ENCODE data around the gene ABHD17B.

ABHD17B gene

GRCh38 chr9:71879644-71880174 lies 31.3 kb downstream of the ABHD17B start:
- H3K4me3 ChIP-seq (ENCODE audit: low read depth, low read length): no peak overlapping the region

- H3K4me3 ChIP-seq (ENCODE audit: low read depth, low read length): no peak overlapping the region
These were observed 32.4 kb downstream of the ABHD17B start for GRCh38 chr9:71878327-71879274.

GRCh38 chr9:71876829-71877228 lies 34.2 kb downstream of the ABHD17B start:
- H3K4me3 ChIP-seq (ENCODE audit: low read depth, low read length): no peak overlapping the region

GRCh38 chr9:71876106-71876505 lies 34.9 kb downstream of the ABHD17B start:
- no peak overlapping the region for H3K4me3 ChIP-seq (ENCODE audit: low read depth, low read length)

- no peak overlapping the region for H3K4me3 ChIP-seq (ENCODE audit: low read depth, low read length)
These were observed 35.6 kb downstream of the ABHD17B start for GRCh38 chr9:71875345-71875744.

GRCh38 chr9:71863631-71864030 lies 47.4 kb downstream of the ABHD17B start:
- no peak overlapping the region for H3K4me3 ChIP-seq (ENCODE audit: low read depth, low read length)

GRCh38 chr9:71861618-71862017 lies 49.4 kb downstream of the ABHD17B start:
- no peak overlapping the region for H3K4me3 ChIP-seq (ENCODE audit: low read depth, low read length)

- H3K4me3 ChIP-seq (ENCODE audit: low read depth, low read length): no peak overlapping the region
These were observed 51.1 kb downstream of the ABHD17B start for GRCh38 chr9:71859939-71860338.

- no peak overlapping the region for H3K4me3 ChIP-seq (ENCODE audit: low read depth, low read length)
These were observed 52.2 kb downstream of the ABHD17B start for GRCh38 chr9:71858812-71859211.

- no peak overlapping the region for H3K4me3 ChIP-seq (ENCODE audit: low read depth, low read length)
These were observed 52.7 kb downstream of the ABHD17B start for GRCh38 chr9:71858102-71858798.

GRCh38 chr9:71857159-71857558 lies 53.8 kb downstream of the ABHD17B start:
- H3K4me3 ChIP-seq (ENCODE audit: low read depth, low read length): no peak overlapping the region

- no peak overlapping the region for H3K4me3 ChIP-seq (ENCODE audit: low read depth, low read length)
These were observed 56.2 kb downstream of the ABHD17B start for GRCh38 chr9:71854811-71855210.

GRCh38 chr9:71853084-71853483 lies 57.9 kb downstream of the ABHD17B start:
- no peak overlapping the region for H3K4me3 ChIP-seq (ENCODE audit: low read depth, low read length)

GRCh38 chr9:71850996-71851395 lies 60.0 kb downstream of the ABHD17B start:
- H3K4me3 ChIP-seq (ENCODE audit: low read depth, low read length): no peak overlapping the region

GRCh38 chr9:71847892-71848291 lies 63.1 kb downstream of the ABHD17B start:
- no peak overlapping the region for H3K4me3 ChIP-seq (ENCODE audit: low read depth, low read length)

GRCh38 chr9:71844808-71845207 lies 66.2 kb downstream of the ABHD17B start:
- H3K4me3 ChIP-seq (ENCODE audit: low read depth, low read length): no peak overlapping the region

- H3K4me3 ChIP-seq (ENCODE audit: low read depth, low read length): no peak overlapping the region
These were observed 71.3 kb downstream of the ABHD17B start for GRCh38 chr9:71839668-71840067.

GRCh38 chr9:71835596-71835995 lies 75.4 kb downstream of the ABHD17B start:
- no peak overlapping the region for H3K4me3 ChIP-seq (ENCODE audit: low read depth, low read length)

GRCh38 chr9:71830929-71831328 lies 80.1 kb downstream of the ABHD17B start:
- H3K4me3 ChIP-seq (ENCODE audit: low read depth, low read length): no peak overlapping the region

- no peak overlapping the region for H3K4me3 ChIP-seq (ENCODE audit: low read depth, low read length)
These were observed 80.8 kb downstream of the ABHD17B start for GRCh38 chr9:71830153-71830552.

- H3K4me3 ChIP-seq (ENCODE audit: low read depth, low read length): no peak overlapping the region
These were observed 84.7 kb downstream of the ABHD17B start for GRCh38 chr9:71826279-71826678.

GRCh38 chr9:71824257-71824656 lies 86.7 kb downstream of the ABHD17B start:
- H3K4me3 ChIP-seq (ENCODE audit: low read depth, low read length): no peak overlapping the region
